Right lobe of liver (tissue), 6 donors: ENCODE measurements around the gene RPP38. TPM values are rescaled to one million over a fixed set of nuclear protein-coding genes. Genes with fewer than 3 reads are reported as not detected.
A peak's percentile ranks its signal among the peaks of the same experiment; 100 is the strongest.

Experiments used
- ATAC-seq, 4 donors: fragments of 200-7000 bp; cut with Tn5 transposase; one replicate each; pipeline ENCODE4 v1.9.1; 2020; ENCODE audit warnings: mild to moderate bottlenecking in 4 of 4, moderate library complexity in 4 of 4
- DNase-seq, 3 donors: peaks; one replicate each; pipeline ENCODE4 v3.0.0-alpha.2; 2020
- H3K27ac ChIP-seq, 3 donors: fragments of 200-600 bp; one replicate each; pipeline ENCODE4 v1.8.0; 2022
- H3K27me3 ChIP-seq, 2 donors: fragments of 200-600 bp; one replicate each; pipeline ENCODE4 v1.8.0; 2022
- H3K36me3 ChIP-seq, 4 donors: fragments of 200-600 bp; sonication (generic) in 1 of 4; one replicate each; pipeline versions ENCODE4 v1.5.1 to v1.8.0; 2017 to 2022; ENCODE audit warnings: control low read depth in 1 of 4
- H3K4me1 ChIP-seq, 4 donors: fragments of 200-600 bp; sonication (generic) in 1 of 4; one replicate each; pipeline versions ENCODE4 v1.5.1 to v1.8.0; 2017 to 2022; ENCODE audit warnings: control low read depth in 1 of 4
- H3K4me3 ChIP-seq, 3 donors: fragments of 200-600 bp; one replicate each; pipeline ENCODE4 v1.8.0; 2022
- H3K9me3 ChIP-seq, 4 donors: fragments of 200-600 bp; sonication (generic) in 1 of 4; one replicate each; pipeline versions ENCODE4 v1.5.1 to v1.8.0; 2017 to 2022; ENCODE audit warnings: control low read depth in 1 of 4
- CTCF ChIP-seq, 4 donors: fragments of 200-600 bp in 3 of 4; fragments of 450-650 bp in 1 of 4; IDR thresholded peaks; one replicate each; pipeline versions ENCODE4 v1.5.1 to v1.8.0; 2016 to 2022; ENCODE audit warnings: antibody characterized with exemption in 4 of 4, mild to moderate bottlenecking in 2 of 4
- POLR2A ChIP-seq: fragments of 450-650 bp; IDR thresholded peaks from one replicate; pipeline ENCODE4 v1.6.1; 2017; ENCODE audit warnings: antibody characterized with exemption, mild to moderate bottlenecking
- WGBS: methylation state at CpG from one replicate; pipeline ENCODE4 v1.1.6; 2018; ENCODE audit warnings: low coverage, low lambda C conversion rate; ENCODE audit not compliant: insufficient coverage; ENCODE audit errors: missing lambda C conversion rate; 5-methylcytosine and 5-hydroxymethylcytosine counted together
- intact Hi-C, 2 donors: fragments of 100-400 bp; cut with DNase I; formaldehyde crosslinking; loops; one replicate each; pipeline versions ENCODE4 v1.11.2 to v1.14.1; 2022
- total RNA-seq, 6 experiments: library from RNA; depleted of rRNA in 2 of 6; stranded (reverse); fragments of >200 nt in 2 of 6; fragmentation: NEBNext Ultra II Directional in 3 of 6; extraction: Animal tissue kit (Norgen Biotek cat#: 25700) in 3 of 6; gene quantifications; one replicate each; pipeline versions ENCODE4 v1.1.0 to v1.2.4, GENCODE V29; 2016 to 2023
- donor health status: DM: no; HTN: yes; CAD: no.
- donor health status: DM: no; HTN: no; CAD: no.
- donor health status: DM: no; HTN: no; CAD: no.
- donor health status: DM: no; HTN: yes; CAD: no.
- donor health status: DM: no; HTN: yes; CAD: no.

RPP38 gene
- total RNA-seq, 6 experiments from 2014 or later = 5.4 to 9.4 (median 6.9) TPM

- Histone ChIP-seq H3K27me3 (no peaks in the 10 kb centered on the region), H3K36me3 (no peaks in the 10 kb centered on the region), H3K9me3 (no peaks in the 10 kb centered on the region), H3K4me1 (peaks cover 0 to 9% (median 0%) of the 10 kb centered on the region in 4 donors), H3K27ac (peak overlapping the region in 1 of 3 donors; percentile 18), H3K4me3 (peak overlapping the region; percentile 4 to 38 (median 37))
- peak; percentile 81 to 89 (median 82) for ATAC-seq
- 34% methylated on average over 7 of the region's 7 CpGs for WGBS
- TF ChIP-seq CTCF (IDR thresholded peaks at IDR 0.05) (peak in 1 of 4 donors; percentile 13), POLR2A (no peak)
- peak in 1 of 3 donors; percentile 70 for DNase-seq
- intact Hi-C loops = no loop called here
These were observed 12.6 kb upstream of the RPP38 start for GRCh38 chr10:15084502-15084922.

GRCh38 chr10:15088428-15089261 is 8.5 kb upstream of the RPP38 start, which contains the start of gene ACBD7:
ACBD7 (minus strand) TSS chr10:15088776; CDS start chr10:15088728, 48 bp downstream.
- peak; percentile 42 to 51 (median 48) for TF ChIP-seq CTCF (IDR thresholded peaks at IDR 0.05)
- no peak for TF ChIP-seq POLR2A
- no peaks in the 10 kb centered on the region for H3K36me3 ChIP-seq
- 20% methylated on average over 18 of the region's 63 CpGs for whole genome bisulfite sequencing
- H3K4me1 ChIP-seq = peaks cover 0 to 9% (median 0%) of the 10 kb centered on the region in 4 donors
- intact Hi-C loops = no loop called here
- ATAC-seq (peak; percentile 91 to 94 (median 92)), DNase-seq (peak; percentile 68 to 77 (median 76))
- H3K27ac ChIP-seq = no peak within 1 kb of the TSS
- no peaks in the 10 kb centered on the region for H3K9me3 ChIP-seq
- peak within 1 kb of the TSS; percentile 50 to 61 (median 57) for H3K4me3 ChIP-seq
- no peaks in the 10 kb centered on the region for H3K27me3 ChIP-seq

GRCh38 chr10:15091418-15091817 is 5.7 kb upstream of the RPP38 start:
- DNase-seq = no peak
- H3K4me3 ChIP-seq = no peak overlapping the region
- no peak for ATAC-seq
- no peaks in the 10 kb centered on the region for H3K27me3 ChIP-seq
- no peaks in the 10 kb centered on the region for H3K9me3 ChIP-seq
- intact Hi-C loops = no loop called here
- peaks cover 0 to 9% (median 0%) of the 10 kb centered on the region in 4 donors for H3K4me1 ChIP-seq
- no peaks in the 10 kb centered on the region for H3K36me3 ChIP-seq
- 70% methylated on average over 5 of the region's 5 CpGs for WGBS
- no peak for TF ChIP-seq CTCF (IDR thresholded peaks at IDR 0.05)
- no peak for TF ChIP-seq POLR2A
- no peak overlapping the region for H3K27ac ChIP-seq

- WGBS = 80% methylated on average over 4 of the region's 16 CpGs
- Histone ChIP-seq H3K4me1 (peaks cover 0 to 9% (median 0%) of the 10 kb centered on the region in 4 donors), H3K27me3 (no peaks in the 10 kb centered on the region), H3K4me3 (no peak overlapping the region), H3K36me3 (no peaks in the 10 kb centered on the region), H3K27ac (no peak overlapping the region), H3K9me3 (no peaks in the 10 kb centered on the region)
- ATAC-seq = no peak
- intact Hi-C loops = no loop called here
- DNase-seq = no peak
- TF ChIP-seq POLR2A = no peak
- no peak for TF ChIP-seq CTCF (IDR thresholded peaks at IDR 0.05)
These were observed 4.2 kb upstream of the RPP38 start for GRCh38 chr10:15092855-15093408.
